ENCODE data around the gene CSRNP3.
"Not testable (repeated sequence)": the region's sequence is repeated elsewhere in the genome, so short reads cannot be mapped to it uniquely, and the experiment has no call there.

CSRNP3 gene

DNA sequence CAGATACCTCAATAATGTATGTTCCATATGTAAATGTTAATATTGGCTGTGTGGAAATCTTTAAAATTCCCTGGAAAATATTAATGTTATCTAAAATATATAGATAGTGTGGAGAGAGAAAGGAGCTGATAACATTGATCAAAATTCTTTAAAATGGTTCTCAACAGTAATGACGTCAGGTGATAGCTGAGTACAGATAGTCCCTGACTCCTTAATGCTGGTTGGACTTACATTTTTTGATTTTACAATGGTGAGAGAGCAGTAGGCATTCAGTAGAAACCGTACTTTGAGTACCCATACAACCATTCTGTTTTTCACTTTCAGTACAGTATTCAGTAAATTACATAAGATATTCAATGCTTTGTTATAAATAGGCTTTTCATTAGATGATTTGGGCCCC is 177.9 kb downstream of the CSRNP3 start:
- no peaks in the 10 kb centered on the region for H3K4me1 ChIP-seq (ENCODE audit: control insufficient read depth, insufficient read depth, low read length, poor library complexity, severe bottlenecking)
- no peak overlapping the region for H3K4me3 ChIP-seq (ENCODE audit: extremely low read depth, insufficient read depth, low read length, poor library complexity, severe bottlenecking)
- WGBS, 2 experiments (ENCODE audit: insufficient coverage in 2 of 2) = 90% methylated on average over 1 of the region's 2 CpGs; no CpG with 5 or more reads in 1 of the 2 experiments
- no peak overlapping the region for H3K27ac ChIP-seq (ENCODE audit: low read depth, low read length, severe bottlenecking)
- no peaks in the 10 kb centered on the region for H3K9me3 ChIP-seq (ENCODE audit: control insufficient read depth, low read length)
- H3K36me3 ChIP-seq (ENCODE audit: control insufficient read depth, insufficient read depth, low read length) = no peaks in the 10 kb centered on the region

DNA sequence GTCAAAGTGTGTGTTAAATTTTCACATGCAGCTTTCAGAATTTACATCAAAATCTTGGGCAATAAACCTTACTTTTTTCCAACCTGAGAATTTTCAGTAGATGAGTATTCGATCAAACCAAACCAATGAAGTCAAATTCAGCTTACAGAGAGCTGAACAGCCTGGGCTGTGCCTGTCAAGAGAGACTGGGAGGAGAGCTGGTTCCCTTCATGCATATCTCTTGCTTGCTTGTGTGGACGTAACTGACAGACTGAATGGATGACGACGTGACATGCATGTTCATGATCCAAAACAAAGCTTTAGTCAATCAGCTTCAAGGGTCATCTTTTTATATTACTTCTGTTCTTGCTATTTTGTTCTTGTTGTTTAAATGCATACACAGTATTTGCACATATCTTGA is 179.3 kb downstream of the CSRNP3 start:
- Histone ChIP-seq H3K4me3 (ENCODE audit: extremely low read depth, insufficient read depth, low read length, poor library complexity, severe bottlenecking) (no peak overlapping the region), H3K27ac (ENCODE audit: low read depth, low read length, severe bottlenecking) (no peak overlapping the region)
- WGBS, 2 experiments (ENCODE audit: insufficient coverage in 2 of 2) = 100% methylated on average over 1 of the region's 4 CpGs; no CpG with 5 or more reads in 1 of the 2 experiments

DNA sequence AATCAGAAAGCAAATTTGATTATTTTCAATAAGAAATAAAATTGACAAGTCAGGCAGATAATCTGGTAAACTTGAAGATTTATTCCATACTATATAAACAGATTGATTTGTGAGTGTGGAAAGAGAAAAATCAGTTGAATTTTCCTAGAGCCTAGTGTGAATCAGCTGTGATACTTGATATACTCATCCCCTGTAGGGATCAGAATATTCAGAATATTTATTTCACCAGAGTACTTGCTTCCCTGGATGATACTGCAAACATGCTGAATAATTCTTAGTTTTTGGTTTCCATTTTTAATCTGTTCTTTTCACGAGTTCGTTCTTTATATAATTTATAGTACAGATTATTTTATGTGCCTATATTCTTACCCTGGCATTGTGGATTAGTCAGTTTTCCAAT is 181.7 kb downstream of the CSRNP3 start:
- Histone ChIP-seq H3K36me3 (ENCODE audit: control insufficient read depth, insufficient read depth, low read length) (no peaks in the 10 kb centered on the region), H3K4me3 (ENCODE audit: extremely low read depth, insufficient read depth, low read length, poor library complexity, severe bottlenecking) (no peak overlapping the region), H3K4me1 (ENCODE audit: control insufficient read depth, insufficient read depth, low read length, poor library complexity, severe bottlenecking) (no peaks in the 10 kb centered on the region), H3K27ac (ENCODE audit: low read depth, low read length, severe bottlenecking) (no peak overlapping the region), H3K9me3 (ENCODE audit: control insufficient read depth, low read length) (no peaks in the 10 kb centered on the region)
- WGBS, 2 experiments (ENCODE audit: insufficient coverage in 2 of 2) = no CpG with 5 or more reads among the region's 2 CpGs

More for the DNA sequence above, 179.3 kb downstream of the CSRNP3 start:
- no peaks in the 10 kb centered on the region for H3K4me1 ChIP-seq (ENCODE audit: control insufficient read depth, insufficient read depth, low read length, poor library complexity, severe bottlenecking)
- no peaks in the 10 kb centered on the region for H3K36me3 ChIP-seq (ENCODE audit: control insufficient read depth, insufficient read depth, low read length)
- no peaks in the 10 kb centered on the region for H3K9me3 ChIP-seq (ENCODE audit: control insufficient read depth, low read length)

DNA sequence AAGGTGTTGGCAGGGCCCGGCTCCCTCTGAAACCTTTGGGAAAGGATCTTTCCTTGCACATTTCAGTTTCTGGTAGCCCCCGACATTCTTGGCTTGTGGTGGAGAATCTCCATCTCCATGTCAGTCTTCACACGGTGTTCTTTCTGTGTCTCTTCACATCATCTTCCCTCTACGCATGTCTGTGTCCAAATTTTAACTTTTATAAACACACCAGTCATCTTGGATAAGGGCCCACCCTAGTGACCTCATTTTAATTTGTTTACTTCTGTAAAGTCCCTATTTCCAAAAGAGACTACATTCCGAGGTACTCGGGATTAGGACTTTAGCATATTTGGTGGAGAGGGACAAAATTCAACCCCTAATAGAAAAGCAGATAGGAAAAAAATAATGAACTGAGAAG is 186.2 kb downstream of the CSRNP3 start:
- WGBS, 2 experiments (ENCODE audit: insufficient coverage in 2 of 2) = 82 to 95% methylated on average over 4 of the region's 6 CpGs

DNA sequence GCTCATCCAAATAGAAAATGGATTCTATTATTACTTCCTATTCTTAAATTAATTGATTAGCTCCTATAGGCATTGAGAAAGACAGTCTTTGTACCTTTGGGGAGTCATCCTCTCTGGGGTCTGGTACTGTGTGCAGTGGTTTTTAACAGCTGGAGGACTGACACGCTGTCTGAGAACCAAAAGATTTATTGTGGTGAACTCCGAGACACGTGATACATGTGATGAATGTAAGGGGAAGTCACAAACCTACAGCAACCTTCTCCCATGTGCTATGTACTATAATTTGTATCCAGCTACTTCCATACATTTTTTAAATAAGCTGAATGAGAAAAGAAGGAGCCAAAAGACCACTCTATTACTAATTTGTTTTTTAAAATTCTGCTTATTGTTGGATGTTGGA is 190.9 kb downstream of the CSRNP3 start:
- no CpG with 5 or more reads among the region's 3 CpGs for WGBS, 2 experiments (ENCODE audit: insufficient coverage in 2 of 2)
- H3K4me3 ChIP-seq (ENCODE audit: extremely low read depth, insufficient read depth, low read length, poor library complexity, severe bottlenecking) = no peak overlapping the region
- no peaks in the 10 kb centered on the region for H3K9me3 ChIP-seq (ENCODE audit: control insufficient read depth, low read length)
- H3K27ac ChIP-seq (ENCODE audit: low read depth, low read length, severe bottlenecking) = no peak overlapping the region
- no peaks in the 10 kb centered on the region for H3K4me1 ChIP-seq (ENCODE audit: control insufficient read depth, insufficient read depth, low read length, poor library complexity, severe bottlenecking)
- peaks cover 4% of the 10 kb centered on the region for H3K36me3 ChIP-seq (ENCODE audit: control insufficient read depth, insufficient read depth, low read length)

More for the DNA sequence above, 186.2 kb downstream of the CSRNP3 start:
- Histone ChIP-seq H3K27ac (ENCODE audit: low read depth, low read length, severe bottlenecking) (no peak overlapping the region), H3K4me1 (ENCODE audit: control insufficient read depth, insufficient read depth, low read length, poor library complexity, severe bottlenecking) (no peaks in the 10 kb centered on the region), H3K36me3 (ENCODE audit: control insufficient read depth, insufficient read depth, low read length) (peaks cover 4% of the 10 kb centered on the region), H3K4me3 (ENCODE audit: extremely low read depth, insufficient read depth, low read length, poor library complexity, severe bottlenecking) (no peak overlapping the region), H3K9me3 (ENCODE audit: control insufficient read depth, low read length) (no peaks in the 10 kb centered on the region)

DNA sequence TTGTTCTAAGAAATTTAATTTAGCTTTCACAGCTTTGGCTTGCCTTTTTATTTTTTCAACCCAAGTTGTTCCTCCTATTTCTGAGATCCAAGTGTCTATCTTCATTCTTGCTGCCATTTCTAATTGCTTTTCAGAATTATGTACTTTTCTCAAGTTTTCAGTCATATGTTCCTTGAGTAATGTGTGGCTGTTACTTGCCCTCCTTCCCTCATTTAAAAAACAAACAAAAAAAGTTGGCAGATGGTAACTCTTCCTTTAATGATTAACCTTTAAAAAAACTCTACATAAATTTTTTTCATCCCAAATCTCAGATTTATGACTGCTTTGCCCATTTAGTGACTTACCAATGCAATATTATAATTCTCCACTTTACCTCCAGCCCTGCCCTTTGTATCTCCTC is 193.2 kb downstream of the CSRNP3 start:
- Histone ChIP-seq H3K36me3 (ENCODE audit: control insufficient read depth, insufficient read depth, low read length) (peaks cover 4% of the 10 kb centered on the region), H3K4me3 (ENCODE audit: extremely low read depth, insufficient read depth, low read length, poor library complexity, severe bottlenecking) (no peak overlapping the region), H3K4me1 (ENCODE audit: control insufficient read depth, insufficient read depth, low read length, poor library complexity, severe bottlenecking) (no peaks in the 10 kb centered on the region), H3K9me3 (ENCODE audit: control insufficient read depth, low read length) (no peaks in the 10 kb centered on the region), H3K27ac (ENCODE audit: low read depth, low read length, severe bottlenecking) (no peak overlapping the region)

DNA sequence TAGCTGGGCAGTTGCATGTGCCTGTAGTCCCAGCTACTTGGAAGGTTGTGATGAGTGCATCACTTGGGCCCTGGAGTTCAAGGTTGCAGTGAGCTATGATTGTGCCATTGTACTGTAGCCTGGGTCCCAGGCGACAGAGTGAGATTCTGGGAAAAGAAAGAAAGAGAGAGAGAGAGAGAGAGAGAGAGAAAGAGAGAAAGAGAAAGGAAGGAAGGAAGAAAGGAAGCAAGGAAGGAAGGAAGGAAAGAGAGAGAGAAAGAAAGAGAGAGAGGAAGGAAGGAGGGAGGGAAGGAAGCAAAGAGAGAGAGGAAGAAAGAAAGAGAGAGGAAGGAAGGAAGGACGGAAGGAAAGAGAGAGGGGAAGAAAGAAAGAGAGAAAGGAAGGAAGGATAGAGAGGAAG is 196.1 kb downstream of the CSRNP3 start:
- WGBS, 2 experiments (ENCODE audit: insufficient coverage in 2 of 2) = 90% methylated on average over 2 of the region's 2 CpGs
- H3K36me3 ChIP-seq (ENCODE audit: control insufficient read depth, insufficient read depth, low read length) = peaks cover 3% of the 10 kb centered on the region
- H3K4me1 ChIP-seq (ENCODE audit: control insufficient read depth, insufficient read depth, low read length, poor library complexity, severe bottlenecking) = no peaks in the 10 kb centered on the region
- H3K9me3 ChIP-seq (ENCODE audit: control insufficient read depth, low read length) = no peaks in the 10 kb centered on the region
- no peak overlapping the region for H3K4me3 ChIP-seq (ENCODE audit: extremely low read depth, insufficient read depth, low read length, poor library complexity, severe bottlenecking)
- no peak overlapping the region for H3K27ac ChIP-seq (ENCODE audit: low read depth, low read length, severe bottlenecking)

DNA sequence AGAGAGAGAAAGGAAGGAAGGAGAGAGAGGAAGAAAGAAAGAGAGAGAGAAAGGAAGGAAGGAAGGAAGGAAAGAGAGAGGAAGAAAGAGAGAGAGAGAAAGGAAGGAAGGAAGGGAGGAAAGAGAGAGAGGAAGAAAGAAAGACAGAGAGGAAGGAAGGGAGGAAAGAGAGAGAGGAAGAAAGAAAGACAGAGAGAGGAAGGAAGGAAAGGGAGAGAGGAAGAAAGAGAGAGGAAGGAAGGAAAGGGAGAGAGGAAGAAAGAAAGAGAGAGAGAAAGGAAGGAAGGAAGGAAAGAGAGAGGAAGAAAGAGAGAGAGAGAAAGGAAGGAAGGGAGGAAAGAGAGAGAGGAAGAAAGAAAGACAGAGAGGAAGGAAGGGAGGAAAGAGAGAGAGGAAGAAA is 196.6 kb downstream of the CSRNP3 start:
- H3K4me1 ChIP-seq (ENCODE audit: control insufficient read depth, insufficient read depth, low read length, poor library complexity, severe bottlenecking); H3K27ac ChIP-seq (ENCODE audit: low read depth, low read length, severe bottlenecking); H3K4me3 ChIP-seq (ENCODE audit: extremely low read depth, insufficient read depth, low read length, poor library complexity, severe bottlenecking); H3K36me3 ChIP-seq (ENCODE audit: control insufficient read depth, insufficient read depth, low read length); H3K9me3 ChIP-seq (ENCODE audit: control insufficient read depth, low read length): not testable (repeated sequence)

DNA sequence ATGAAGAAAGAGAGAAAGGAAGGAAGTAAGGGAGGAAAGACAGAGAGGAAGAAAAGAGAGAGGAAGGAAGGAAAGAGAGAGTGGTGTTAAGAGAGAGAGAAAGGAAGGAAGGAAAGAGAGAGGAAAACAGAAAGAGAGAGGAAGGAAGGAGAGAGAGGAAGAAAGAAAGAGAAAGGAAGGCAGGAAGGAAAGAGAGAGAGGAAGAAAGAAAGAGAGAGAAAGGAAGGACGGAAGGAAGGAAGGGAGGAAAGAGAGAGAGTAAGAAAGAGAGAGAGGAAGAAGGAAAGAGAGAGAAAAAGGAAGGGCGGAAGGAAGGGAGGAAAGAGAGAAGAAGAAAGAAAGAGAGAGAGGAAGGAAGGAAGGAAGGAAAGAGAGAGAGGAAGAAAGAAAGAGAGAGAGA is 197.1 kb downstream of the CSRNP3 start:
- Histone ChIP-seq H3K4me1 (ENCODE audit: control insufficient read depth, insufficient read depth, low read length, poor library complexity, severe bottlenecking) (no peaks in the 10 kb centered on the region), H3K4me3 (ENCODE audit: extremely low read depth, insufficient read depth, low read length, poor library complexity, severe bottlenecking) (no peak overlapping the region), H3K36me3 (ENCODE audit: control insufficient read depth, insufficient read depth, low read length) (peaks cover 7% of the 10 kb centered on the region), H3K9me3 (ENCODE audit: control insufficient read depth, low read length) (peaks cover 3% of the 10 kb centered on the region), H3K27ac (ENCODE audit: low read depth, low read length, severe bottlenecking) (no peak overlapping the region)
- WGBS, 2 experiments (ENCODE audit: insufficient coverage in 2 of 2) = 89 to 91% methylated on average over 1 to 2 of the region's 2 CpGs

DNA sequence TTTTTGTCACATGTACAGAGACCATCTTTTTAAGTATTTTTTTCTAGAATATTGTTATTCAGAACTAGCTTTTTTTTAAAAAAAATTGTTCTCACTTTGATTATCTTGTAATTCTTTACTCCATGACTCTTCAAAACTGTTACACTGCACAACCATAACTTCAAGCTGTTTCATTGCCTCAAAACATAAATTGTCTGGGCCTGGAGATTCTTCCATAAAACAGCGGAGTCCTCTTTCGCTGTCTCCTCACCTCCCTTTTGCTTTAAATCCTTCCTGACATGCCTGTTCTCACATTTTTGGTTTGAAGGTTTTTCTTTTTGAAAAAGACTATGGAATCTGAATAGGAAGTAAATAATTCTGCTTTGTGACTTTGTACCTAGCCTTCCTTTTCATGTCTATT is 197.9 kb downstream of the CSRNP3 start:
- peaks cover 11% of the 10 kb centered on the region for H3K36me3 ChIP-seq (ENCODE audit: control insufficient read depth, insufficient read depth, low read length)
- 100% methylated on average over 1 of the region's 2 CpGs; no CpG with 5 or more reads in 1 of the 2 experiments for WGBS, 2 experiments (ENCODE audit: insufficient coverage in 2 of 2)
- no peaks in the 10 kb centered on the region for H3K4me1 ChIP-seq (ENCODE audit: control insufficient read depth, insufficient read depth, low read length, poor library complexity, severe bottlenecking)
- peaks cover 6% of the 10 kb centered on the region for H3K9me3 ChIP-seq (ENCODE audit: control insufficient read depth, low read length)
- no peak overlapping the region for H3K4me3 ChIP-seq (ENCODE audit: extremely low read depth, insufficient read depth, low read length, poor library complexity, severe bottlenecking)
- H3K27ac ChIP-seq (ENCODE audit: low read depth, low read length, severe bottlenecking) = no peak overlapping the region

DNA sequence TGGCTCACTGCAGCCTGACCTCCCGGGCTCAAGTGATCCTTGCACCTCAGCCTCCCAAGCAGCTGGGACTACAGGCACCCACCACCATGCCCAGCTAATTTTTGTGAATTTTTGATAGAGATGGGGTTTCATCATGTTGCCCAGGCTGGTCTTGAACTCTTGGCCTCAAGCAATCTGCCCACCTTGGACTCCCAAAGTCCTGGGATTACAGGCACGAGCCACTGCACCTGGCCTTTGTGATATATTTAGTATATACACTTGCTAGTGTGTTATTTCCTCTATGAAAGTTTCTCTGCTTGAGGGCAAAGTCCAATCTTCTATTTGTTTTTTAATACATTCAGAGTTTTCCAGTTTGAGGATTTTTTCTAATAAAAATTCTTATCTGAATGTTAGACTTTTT is 205.3 kb downstream of the CSRNP3 start:
- H3K36me3 ChIP-seq (ENCODE audit: control insufficient read depth, insufficient read depth, low read length) = peaks cover 23% of the 10 kb centered on the region
- no peaks in the 10 kb centered on the region for H3K4me1 ChIP-seq (ENCODE audit: control insufficient read depth, insufficient read depth, low read length, poor library complexity, severe bottlenecking)
- WGBS, 2 experiments (ENCODE audit: insufficient coverage in 2 of 2) = 100% methylated on average over 1 of the region's 2 CpGs; no CpG with 5 or more reads in 1 of the 2 experiments
- H3K27ac ChIP-seq (ENCODE audit: low read depth, low read length, severe bottlenecking) = no peak overlapping the region
- H3K4me3 ChIP-seq (ENCODE audit: extremely low read depth, insufficient read depth, low read length, poor library complexity, severe bottlenecking) = no peak overlapping the region
- peaks cover 6% of the 10 kb centered on the region for H3K9me3 ChIP-seq (ENCODE audit: control insufficient read depth, low read length)

DNA sequence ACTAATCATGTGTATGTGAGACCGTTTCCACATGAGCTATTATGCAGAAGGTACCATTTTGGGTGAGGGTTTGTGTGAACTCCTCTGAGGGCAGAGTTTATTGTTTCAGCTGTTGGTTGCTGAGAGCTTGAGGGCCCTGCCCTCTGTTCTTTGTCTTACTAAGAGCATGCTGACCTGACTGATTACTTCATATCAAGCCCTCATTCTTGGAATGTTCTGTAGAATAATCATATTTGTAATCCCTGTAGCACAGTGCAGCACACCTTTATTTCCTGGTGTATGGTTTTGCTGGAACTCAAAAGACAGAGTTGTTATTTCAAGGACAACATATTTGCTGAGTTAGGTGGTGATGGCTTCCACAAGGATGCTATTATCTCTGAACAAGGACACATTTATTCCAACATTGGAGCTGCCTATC is 206.1 kb downstream of the CSRNP3 start:
- Histone ChIP-seq H3K27ac (ENCODE audit: low read depth, low read length, severe bottlenecking) (no peak overlapping the region), H3K36me3 (ENCODE audit: control insufficient read depth, insufficient read depth, low read length) (peaks cover 21% of the 10 kb centered on the region)
- WGBS, 2 experiments (ENCODE audit: insufficient coverage in 2 of 2) = 90 to 100% methylated on average over 1 of the region's 1 CpG

More for the DNA sequence above, 206.1 kb downstream of the CSRNP3 start:
- Histone ChIP-seq H3K4me3 (ENCODE audit: extremely low read depth, insufficient read depth, low read length, poor library complexity, severe bottlenecking) (no peak overlapping the region), H3K9me3 (ENCODE audit: control insufficient read depth, low read length) (peaks cover 6% of the 10 kb centered on the region), H3K4me1 (ENCODE audit: control insufficient read depth, insufficient read depth, low read length, poor library complexity, severe bottlenecking) (no peaks in the 10 kb centered on the region)
